HFFc6 (cell line): Measurements from ENCODE around the gene PRICKLE3. TPM values are rescaled to one million over a fixed set of nuclear protein-coding genes. Genes with fewer than 3 reads are reported as not detected.

ENCODE experiments used
- DNase-seq: peaks from one replicate; pipeline ENCODE4 v3.0.0-alpha.2; 2018
- H3K27ac Mint-ChIP-seq: 2 replicates; pipeline ENCODE4 v1.8.0; 2020; ENCODE audit warnings: mild to moderate bottlenecking, mixed read lengths
- H3K27me3 Mint-ChIP-seq: 2 replicates; pipeline ENCODE4 v1.8.0; 2021; ENCODE audit warnings: mild to moderate bottlenecking, moderate library complexity, mixed read lengths; ENCODE audit not compliant: insufficient read depth
- H3K36me3 Mint-ChIP-seq: 2 replicates; pipeline ENCODE4 v1.8.0; 2021; ENCODE audit warnings: low read depth, mixed read lengths
- H3K4me1 Mint-ChIP-seq: 2 replicates; pipeline ENCODE4 v1.8.0; 2020; ENCODE audit warnings: low read depth, mixed read lengths
- H3K4me3 Mint-ChIP-seq: 2 replicates; pipeline ENCODE4 v1.8.0; 2020; ENCODE audit warnings: mild to moderate bottlenecking, moderate library complexity, mixed read lengths
- H3K9me3 Mint-ChIP-seq: 2 replicates; pipeline ENCODE4 v1.8.0; 2020; ENCODE audit warnings: mild to moderate bottlenecking, mixed read lengths
- CTCF ChIP-seq: fragments of 200-600 bp; sonication (generic); IDR thresholded peaks from 2 replicates; pipeline ENCODE4 v1.5.0; 2021; ENCODE audit warnings: antibody characterized with exemption, mild to moderate bottlenecking
- total RNA-seq, 6 experiments: library from RNA; stranded (reverse); fragmentation: NEBNext Ultra II Directional; extraction: Animal tissue kit (Norgen Biotek cat#: 25700); gene quantifications; 2 replicates in 1 of 6; 3 replicates in 5 of 6; pipeline ENCODE4 v1.2.3, GENCODE V29; 2021

Gene PRICKLE3
- total RNA-seq, 6 experiments from 2014 or later = 8.0 to 10.7 (median 9.7) TPM

- no peak for DNase-seq
- no peaks in the 10 kb centered on the region for H3K9me3 Mint-ChIP-seq
- peaks cover 13% of the 10 kb centered on the region; the same call in 1 of the 2 replicates for H3K4me1 Mint-ChIP-seq
- peak; percentile 78 for TF ChIP-seq CTCF
- no peaks in the 10 kb centered on the region; the same call in 1 of the 2 replicates for H3K36me3 Mint-ChIP-seq
- 0 out of 2 replicates have a peak overlapping the region, but pooled peaks have one; percentile 5 for H3K4me3 Mint-ChIP-seq
- H3K27ac Mint-ChIP-seq = no peak overlapping the region
- H3K27me3 Mint-ChIP-seq = peaks cover 2% of the 10 kb centered on the region
These were observed 6.7 kb upstream of the PRICKLE3 start for GRCh38 chrX:49192722-49193328.

GRCh38 chrX:49191574-49192011, 5.4 kb upstream of the PRICKLE3 start:
- Mint-ChIP-seq H3K27ac (no peak overlapping the region), H3K27me3 (peaks cover 2% of the 10 kb centered on the region)
- DNase-seq = no peak

GRCh38 chrX:49190821-49191573, 4.8 kb upstream of the PRICKLE3 start:
- Mint-ChIP-seq H3K4me3 (peak overlapping the region; percentile 95), H3K9me3 (no peaks in the 10 kb centered on the region), H3K36me3 (no peaks in the 10 kb centered on the region; the same call in 1 of the 2 replicates), H3K27me3 (peaks cover 2% of the 10 kb centered on the region), H3K27ac (peak overlapping the region; percentile 95), H3K4me1 (peaks cover 13% of the 10 kb centered on the region; the same call in 1 of the 2 replicates)
- TF ChIP-seq CTCF = no peak
- DNase-seq = peak; percentile 99

More at GRCh38 chrX:49191574-49192011, 5.4 kb upstream of the PRICKLE3 start:
- H3K36me3 Mint-ChIP-seq = no peaks in the 10 kb centered on the region; the same call in 1 of the 2 replicates
- no peak for TF ChIP-seq CTCF
- no peaks in the 10 kb centered on the region for H3K9me3 Mint-ChIP-seq
- H3K4me3 Mint-ChIP-seq = peak overlapping the region; percentile 95
- peaks cover 13% of the 10 kb centered on the region; the same call in 1 of the 2 replicates for H3K4me1 Mint-ChIP-seq

- no peak for TF ChIP-seq CTCF
- Mint-ChIP-seq H3K9me3 (no peaks in the 10 kb centered on the region), H3K27me3 (no peaks in the 10 kb centered on the region; the same call in 1 of the 2 replicates), H3K27ac (peak overlapping the region; percentile 95), H3K4me3 (peak overlapping the region; percentile 95), H3K36me3 (no peaks in the 10 kb centered on the region; the same call in 1 of the 2 replicates), H3K4me1 (peaks cover 6% of the 10 kb centered on the region; the same call in 1 of the 2 replicates)
- DNase-seq = no peak
These were observed 3.4 kb upstream of the PRICKLE3 start for GRCh38 chrX:49189606-49190005.

GRCh38 chrX:49188468-49189076, 2.4 kb upstream of the PRICKLE3 start:
- no peak for TF ChIP-seq CTCF
- H3K36me3 Mint-ChIP-seq = no peaks in the 10 kb centered on the region; the same call in 1 of the 2 replicates
- peaks cover 11% of the 10 kb centered on the region for H3K4me1 Mint-ChIP-seq
- H3K9me3 Mint-ChIP-seq = no peaks in the 10 kb centered on the region
- H3K4me3 Mint-ChIP-seq = no peak overlapping the region
- H3K27ac Mint-ChIP-seq = no peak overlapping the region; the same call in 1 of the 2 replicates
- DNase-seq = no peak
- no peaks in the 10 kb centered on the region; the same call in 1 of the 2 replicates for H3K27me3 Mint-ChIP-seq
